NCI-H2196 (cell line): ENCODE results near the gene SLC39A13.

Source experiments
- DNase-seq: peaks from one replicate; lab custom pipeline; 2025; ENCODE audit not compliant: unreplicated experiment; lab: John Stamatoyannopoulos, UW

Gene SLC39A13

DNA sequence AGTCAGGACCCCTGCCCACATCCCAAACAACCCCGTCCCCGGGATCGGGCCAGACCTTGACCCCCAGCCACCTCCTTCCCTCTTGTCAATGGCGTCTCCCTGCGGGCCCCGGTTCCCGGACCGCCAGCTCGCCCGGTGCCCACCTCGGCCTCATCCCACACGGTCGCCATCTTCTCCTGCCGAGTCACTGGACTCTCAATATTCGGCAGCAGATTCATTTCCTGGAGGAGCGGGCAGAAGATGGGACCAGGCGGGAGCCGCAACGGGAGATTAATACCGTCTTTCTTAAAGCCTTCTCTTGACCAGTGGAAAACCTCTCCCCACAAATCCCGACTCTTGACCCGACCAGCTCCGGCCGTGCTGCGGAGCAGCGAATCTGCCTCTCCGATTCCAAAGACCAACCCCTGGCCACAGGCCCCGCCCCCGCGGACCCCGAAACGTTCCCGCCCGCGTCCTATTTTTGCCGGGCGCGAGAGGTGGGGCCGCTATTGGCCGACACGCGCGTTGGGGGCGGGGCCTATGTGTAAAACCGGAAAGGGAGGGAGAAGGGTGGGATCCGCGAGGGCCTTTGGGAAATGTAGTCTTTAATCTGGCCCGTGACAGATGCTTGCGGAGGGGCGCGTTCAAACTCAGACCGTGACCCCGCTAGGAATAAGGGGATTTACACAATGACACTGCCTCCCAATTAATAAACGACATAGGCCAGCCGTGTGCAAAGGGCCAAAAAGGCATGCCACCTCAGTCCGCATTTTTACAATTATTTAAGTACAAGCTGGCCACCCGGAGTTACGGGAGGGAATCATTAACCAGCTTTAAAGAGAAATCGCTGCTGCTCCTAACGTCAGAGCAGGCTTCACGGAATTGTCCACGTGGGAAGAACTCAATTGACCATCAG is 17.9 kb downstream of the SLC39A13 start, which contains the start of gene PSMC3:
PSMC3 (minus strand) TSS at position 378 of the 895 bp plus-strand sequence; CDS start at position 218, 160 bp downstream.
- DNase-seq, result peak; percentile 98

DNA sequence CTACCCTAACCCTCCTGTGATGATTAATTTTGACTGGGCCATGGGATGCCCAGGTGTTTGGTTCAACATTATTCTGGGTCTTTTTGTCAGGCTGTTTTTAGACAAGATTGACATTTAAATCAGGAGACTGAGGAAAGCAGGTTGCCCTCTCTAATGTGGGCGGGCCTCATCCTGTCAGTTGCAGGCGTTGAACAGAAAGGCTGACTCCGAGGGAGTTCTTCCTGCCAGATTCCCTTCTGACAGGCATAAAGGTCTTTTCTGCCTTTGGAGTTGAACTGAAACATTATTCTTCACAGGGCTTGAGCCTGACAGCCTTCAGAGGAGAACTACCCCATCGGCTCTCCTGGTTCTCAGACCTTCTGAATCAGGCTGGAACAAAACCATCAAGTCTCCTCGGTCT is 22.1 kb downstream of the SLC39A13 start:
- DNase-seq, result no peak

DNA sequence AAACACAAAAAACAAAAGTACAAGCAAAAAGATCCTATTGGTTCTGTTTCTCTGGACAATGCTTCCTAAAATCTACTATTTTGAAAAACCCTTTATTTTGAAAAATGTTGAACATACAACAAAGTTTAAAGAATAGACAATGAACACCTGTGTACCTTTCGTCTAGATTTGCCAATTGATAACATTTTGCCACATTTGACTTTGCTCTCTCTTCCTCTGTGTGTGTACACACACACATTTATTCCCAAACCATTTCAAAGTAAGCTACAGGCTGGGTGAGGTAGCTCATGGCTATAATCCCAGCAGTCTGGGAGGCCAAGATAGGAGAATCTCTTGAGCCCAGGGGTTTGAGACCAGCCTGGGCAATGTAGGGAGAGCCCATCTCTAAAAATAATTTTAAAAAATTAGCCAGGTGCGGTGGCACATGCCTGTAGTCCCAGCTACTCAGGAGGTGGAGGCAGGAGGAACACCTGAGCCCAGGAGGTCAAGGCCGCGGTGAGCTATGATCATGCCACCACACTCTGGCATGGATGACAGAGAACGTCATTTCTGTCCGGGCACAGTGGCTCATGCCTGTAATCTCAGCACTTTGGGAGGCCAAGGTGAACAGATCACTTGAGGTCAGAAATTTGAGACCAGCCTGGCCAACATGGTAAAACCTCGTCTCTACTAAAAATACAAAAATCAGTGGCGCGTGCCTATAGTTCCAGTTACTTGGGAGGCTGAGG is 23.1 kb downstream of the SLC39A13 start:
- DNase-seq, result no peak

DNA sequence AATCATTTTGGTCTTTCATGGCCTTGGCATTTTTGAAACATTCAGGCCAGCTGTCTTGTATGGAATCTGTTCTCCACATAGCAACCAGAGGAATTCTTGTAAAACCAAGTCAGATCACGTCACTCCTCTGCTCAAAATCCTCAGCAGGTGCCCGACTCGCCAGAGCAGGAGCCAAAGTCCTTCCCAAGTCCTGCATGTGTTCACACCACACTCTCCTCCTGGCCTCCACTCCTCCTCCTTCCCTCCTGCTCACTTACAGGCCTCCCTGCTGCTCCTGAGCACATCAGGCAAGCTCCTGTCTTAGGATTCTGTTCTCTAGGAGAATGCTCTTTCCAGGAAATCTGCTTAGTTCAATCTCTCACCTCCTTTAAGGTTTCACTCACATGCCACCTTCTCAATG is 24.8 kb downstream of the SLC39A13 start:
- DNase-seq, result no peak

DNA sequence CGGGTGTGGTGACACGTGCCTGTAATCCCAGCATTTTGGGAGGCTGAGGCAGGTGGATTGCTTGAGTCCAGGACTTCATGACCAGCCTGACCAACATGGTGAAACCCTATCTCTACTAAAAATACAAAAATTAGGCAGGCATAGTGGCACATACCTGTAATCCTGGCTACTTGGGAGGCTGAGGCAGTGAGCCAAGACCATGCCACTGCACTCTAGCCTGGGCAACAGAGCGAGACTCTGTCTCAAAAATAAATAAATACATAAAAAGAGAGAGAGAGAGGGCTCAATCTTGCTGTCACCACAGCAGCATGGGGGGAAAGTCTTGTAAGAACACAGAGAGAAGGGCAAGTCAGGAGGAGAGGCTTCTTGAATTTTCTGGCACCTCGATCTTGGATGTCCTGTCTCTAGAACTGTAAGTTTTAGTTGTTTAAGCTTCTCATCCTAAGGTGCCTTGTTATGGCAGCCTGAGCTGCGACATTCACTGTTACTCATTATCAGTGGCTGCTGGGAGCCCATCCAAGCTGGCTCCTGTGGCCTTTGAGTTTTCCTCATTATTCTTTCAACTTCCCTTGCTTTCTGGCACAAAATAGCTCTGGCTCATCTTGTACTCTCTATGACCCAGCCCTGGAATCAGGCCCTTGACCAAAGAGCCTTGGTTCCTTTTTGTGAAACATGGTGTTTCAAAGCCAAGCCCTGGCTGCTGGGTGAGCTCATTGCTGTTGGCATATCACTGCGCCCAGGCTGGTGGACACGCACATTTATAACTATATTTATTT is 25.8 kb downstream of the SLC39A13 start:
- DNase-seq, result peak; percentile 22

DNA sequence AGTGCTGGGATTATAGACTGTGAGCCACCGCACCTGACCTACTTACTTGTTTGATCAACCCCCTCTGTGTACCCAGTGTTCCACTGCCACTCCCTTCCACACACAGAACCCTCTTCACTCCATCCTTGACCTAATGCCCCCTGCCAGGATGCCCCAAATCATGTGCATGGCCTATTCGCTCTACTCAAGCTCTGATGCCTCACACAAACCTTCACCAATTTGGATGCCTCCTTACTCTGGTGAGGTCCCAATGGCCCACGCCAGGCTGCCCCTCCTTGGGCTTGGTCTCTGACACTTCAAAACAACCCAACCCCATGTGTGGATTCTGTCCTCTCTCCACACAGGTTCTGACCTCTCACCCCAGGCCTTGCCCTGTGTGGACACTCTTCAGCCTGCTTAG is 27.3 kb downstream of the SLC39A13 start:
- no peak for DNase-seq

DNA sequence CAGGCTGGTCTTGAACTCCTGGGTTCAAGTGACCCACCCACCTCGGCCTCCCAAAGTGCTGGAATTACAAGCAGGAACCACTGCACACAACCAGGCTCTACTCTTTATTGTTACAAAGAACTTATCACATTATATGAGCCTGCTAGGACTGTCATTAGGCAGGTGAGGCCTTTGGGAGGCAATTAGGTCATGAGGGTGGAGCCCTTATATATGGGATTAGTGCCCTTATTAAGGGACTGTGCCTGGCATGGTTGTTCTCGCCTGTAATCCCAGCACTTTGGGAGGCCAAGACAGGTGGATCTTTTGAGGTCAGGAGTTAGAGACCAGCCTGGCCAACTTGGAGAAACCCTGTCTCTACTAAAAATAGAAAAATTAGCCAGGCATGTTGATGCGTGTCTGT is 28.3 kb downstream of the SLC39A13 start:
- DNase-seq, result no peak

DNA sequence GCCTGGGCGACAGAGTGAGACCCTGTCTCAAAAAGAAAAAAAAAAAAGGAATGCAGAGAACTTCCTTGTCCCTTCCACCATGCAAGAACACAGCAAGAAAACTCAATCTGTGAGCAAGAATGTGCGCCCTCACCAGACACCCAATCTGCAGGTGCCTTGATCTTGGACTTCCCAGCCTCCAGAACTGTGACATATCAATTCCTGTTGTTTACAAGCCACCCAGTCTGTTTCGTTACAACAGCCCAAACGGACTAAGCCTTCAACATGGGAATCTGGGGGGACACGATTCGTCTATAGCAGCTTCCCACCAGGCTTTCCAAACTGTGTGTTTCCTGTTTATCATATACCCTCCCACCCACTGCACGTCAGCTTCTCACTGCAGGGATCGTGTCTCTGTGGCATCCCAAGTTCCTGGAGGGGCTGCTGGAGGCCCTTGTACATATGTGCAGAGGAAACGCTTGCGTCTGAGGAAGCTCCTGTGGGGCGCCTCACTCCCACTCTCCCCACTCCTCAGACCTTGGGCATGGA is 28.9 kb downstream of the SLC39A13 start:
- DNase-seq, result no peak

DNA sequence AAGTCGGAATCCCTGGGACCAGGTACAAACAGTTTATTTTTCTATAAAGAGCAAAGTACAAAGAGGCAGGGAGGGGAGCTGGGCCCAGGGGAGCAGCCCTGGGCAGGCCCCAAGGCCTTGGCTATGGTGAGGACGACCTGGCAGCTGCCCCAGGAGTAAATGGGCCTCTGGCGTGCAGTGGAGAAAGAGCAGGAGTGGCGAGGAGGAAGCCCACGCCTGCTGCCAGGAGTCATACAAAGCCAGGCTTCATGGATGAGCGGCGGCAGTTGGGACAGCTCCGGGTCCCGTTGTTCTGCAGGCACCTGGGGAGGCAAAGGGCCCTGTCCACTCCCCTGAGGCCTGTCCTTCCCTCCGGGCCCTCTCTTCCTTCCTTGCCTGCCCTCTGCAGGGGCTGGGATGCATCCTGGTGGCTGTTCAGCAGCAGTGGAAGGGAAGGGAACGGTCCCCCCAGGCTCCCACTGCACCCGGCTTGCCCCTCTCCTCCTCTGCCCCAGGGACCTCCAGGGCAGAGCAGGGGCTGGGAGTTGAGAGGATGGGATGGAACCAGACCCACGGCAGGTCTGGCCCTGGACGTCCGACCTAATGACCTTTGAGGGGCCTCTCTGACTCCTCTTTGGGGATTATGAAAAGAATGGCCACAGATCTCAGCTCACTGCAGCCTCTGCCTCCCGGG is 29.5 kb downstream of the SLC39A13 start:
- peak; percentile 25 for DNase-seq

DNA sequence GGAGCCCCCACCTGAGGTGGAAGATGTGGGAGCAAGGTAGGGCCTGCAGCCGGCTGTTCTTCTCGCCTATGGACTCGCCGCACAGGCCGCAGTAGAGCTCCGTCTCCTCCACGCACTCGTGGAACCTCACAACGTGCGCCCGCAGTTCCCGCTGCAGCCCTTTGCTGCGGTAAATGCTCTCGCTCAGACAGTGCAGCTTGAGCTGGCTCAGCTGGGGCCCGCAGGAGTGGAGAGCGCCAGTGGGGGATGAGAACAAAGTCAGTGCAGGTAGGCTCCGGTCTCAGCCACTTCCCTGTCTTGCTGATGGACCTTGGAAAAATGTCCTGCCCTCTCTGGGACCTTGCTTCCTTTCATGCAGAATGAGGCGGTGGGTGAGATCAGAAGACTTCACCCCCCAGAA is 30.3 kb downstream of the SLC39A13 start:
- no peak for DNase-seq

DNA sequence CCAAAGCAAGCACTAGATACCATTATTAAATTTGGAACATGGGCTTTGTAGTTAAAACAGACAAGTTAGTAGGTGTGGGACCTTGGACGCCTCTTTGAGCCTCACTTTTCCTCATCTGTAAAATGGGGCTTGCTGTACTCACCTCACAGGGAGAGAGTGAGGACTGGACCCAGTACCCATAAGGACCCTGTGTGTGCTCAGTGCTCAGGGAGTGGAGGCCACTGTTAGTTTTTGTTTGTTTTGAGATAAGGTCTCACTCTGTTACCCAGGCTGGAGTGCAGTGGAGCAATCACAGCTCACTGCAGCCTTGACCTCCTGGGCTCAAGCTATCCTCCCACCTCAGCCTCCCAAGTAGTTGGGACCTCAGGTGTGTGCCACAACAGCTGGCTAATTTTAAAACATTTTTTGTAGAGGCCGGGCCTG is 31.7 kb downstream of the SLC39A13 start:
- no peak for DNase-seq

DNA sequence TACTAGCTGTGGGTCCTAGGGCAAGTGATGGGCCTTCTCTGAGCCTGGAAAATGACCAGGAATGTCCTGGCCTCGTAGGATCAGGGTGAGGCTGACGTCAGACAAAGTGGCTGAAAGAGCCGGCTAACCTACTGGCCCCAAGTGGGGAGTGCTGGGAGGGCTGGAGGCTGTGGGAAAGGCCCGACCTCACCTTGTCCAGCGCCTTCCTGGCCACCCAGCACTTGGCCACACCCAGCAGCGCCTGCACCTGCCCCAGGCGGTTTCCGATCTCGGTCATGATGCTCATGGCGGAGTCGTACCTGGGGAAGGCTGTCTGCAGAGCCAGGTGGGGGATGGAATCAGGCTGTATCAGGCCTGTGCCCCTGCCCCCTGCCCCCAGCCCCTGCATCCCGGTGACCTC is 33.0 kb downstream of the SLC39A13 start:
- no peak for DNase-seq

DNA sequence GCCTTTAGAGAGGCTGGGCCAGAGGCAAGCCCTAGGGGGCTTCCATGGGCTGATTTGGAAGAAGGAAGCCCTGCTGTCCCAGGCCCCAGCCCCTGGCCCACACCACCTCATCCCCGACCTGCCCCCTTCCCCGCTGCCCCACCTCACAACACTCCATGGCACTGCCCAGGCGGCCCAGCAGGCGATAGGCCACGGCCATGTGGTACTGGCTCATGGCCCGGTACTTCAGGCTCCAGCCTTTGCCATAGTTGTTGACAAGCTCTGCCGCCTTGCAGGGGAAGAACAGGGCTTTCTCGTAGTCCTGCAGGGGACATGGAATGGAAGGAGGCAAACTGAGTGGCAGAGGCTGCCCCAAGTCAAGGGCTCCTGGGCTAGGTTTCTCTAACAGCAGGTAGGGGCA is 34.1 kb downstream of the SLC39A13 start:
- DNase-seq, result no peak

DNA sequence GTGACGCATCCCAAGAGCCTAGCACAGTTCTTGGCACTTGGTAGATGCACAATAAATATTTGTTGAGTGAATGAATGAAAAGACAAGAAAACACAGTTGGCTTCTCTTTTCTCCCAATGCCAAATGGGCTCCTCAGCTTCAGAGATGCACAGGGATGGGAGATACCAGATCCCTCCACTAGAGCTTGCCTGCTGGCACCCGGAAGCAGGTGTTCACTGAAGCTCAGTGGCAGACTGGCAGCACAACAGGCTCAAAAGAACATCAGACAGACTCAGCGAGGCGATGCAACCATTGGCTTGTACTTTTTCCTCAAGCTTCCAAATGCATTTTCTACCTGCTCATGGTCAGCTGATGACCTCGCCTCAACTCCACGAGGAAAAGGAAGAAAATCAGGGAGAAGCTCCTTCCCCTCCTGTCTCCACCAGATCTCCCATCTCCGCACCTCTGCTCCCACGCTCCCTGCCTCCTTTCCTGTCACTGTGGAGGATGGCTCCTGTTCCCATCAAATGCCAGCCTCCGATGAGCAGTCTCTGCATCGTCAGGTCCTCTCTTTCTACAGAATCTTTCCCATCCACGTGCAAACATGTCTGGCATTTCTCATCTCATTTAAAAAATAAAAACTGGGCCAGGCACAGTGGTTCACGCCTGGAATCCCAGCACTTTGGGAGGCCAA is 34.8 kb downstream of the SLC39A13 start:
- DNase-seq, result peak; percentile 69

DNA sequence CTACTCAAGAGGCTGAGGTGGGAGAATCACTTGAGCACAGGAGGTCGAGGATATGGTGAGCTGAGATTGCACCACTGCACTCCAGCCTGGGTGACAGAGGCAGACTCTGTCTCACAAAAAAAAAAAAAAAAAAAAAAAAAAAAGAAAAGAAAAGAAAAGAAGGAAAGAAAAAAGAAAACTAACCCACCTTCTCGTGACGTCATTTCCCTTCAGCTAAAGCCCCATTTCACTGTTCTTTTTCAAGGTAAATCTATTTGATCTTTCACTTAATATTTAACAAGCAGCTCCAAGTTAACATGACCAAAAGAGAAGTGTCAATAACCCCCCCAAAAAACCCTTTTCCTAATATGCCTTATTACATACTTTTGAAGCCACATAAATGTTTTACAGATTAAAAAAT is 35.4 kb downstream of the SLC39A13 start:
- DNase-seq, result no peak

DNA sequence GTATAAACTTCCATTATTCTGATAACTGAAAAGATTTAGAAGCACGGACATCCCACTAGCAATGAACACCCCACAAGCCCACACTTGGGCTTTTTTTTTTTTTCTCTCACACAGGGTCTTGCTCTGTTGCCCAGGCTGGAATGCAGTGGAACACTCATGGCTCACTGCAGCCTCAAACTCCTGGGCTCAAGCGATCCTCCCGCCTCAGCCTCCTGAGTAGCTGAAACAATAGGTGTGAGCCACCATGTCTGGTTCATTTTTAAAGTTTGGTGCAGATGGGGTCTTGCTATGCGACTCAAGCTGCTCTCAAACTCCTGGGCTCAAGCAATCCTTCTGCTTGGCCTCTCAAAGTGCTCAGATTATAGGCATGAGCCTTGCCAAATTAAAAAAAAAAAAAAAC is 37.5 kb downstream of the SLC39A13 start:
- DNase-seq, result no peak

DNA sequence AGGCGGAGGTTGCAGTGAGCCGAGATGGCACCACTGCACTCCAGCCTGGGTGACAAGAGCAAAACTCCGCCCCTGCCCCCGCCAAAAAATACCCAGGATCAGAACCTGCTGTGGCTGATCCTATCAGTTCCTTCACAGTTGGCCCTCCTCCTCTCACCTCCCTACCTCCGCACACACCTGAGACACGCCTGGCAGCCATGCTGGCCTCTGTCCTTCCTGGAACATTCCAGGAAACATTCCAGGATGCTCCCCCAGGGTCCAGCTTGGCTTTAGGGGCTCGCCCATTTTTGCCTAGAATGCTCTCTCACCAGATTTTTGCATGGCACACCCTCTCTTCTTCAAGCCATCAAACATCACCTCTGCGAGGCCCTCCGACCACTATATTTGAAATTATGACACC is 38.4 kb downstream of the SLC39A13 start:
- DNase-seq, result no peak

DNA sequence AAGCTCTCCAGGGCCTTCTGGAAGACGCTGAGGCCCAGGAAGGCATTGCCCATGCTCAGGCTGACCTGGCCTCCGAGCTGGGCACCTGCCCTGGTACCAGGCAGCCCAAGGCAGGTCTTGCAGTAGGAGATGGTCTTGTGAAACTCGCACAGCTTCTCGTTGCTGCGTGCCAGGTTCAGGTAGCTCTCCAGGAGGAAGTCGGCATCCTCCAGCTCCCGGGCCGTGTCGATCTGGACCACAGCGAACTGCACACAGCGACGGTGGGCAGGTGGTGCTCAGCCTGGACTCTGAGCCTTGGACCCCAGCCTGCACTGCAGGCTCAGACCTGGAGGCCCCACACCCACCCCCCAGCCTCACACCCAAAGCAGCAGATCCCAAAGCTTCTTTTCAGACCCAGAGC is 39.5 kb downstream of the SLC39A13 start:
- DNase-seq, result no peak

DNA sequence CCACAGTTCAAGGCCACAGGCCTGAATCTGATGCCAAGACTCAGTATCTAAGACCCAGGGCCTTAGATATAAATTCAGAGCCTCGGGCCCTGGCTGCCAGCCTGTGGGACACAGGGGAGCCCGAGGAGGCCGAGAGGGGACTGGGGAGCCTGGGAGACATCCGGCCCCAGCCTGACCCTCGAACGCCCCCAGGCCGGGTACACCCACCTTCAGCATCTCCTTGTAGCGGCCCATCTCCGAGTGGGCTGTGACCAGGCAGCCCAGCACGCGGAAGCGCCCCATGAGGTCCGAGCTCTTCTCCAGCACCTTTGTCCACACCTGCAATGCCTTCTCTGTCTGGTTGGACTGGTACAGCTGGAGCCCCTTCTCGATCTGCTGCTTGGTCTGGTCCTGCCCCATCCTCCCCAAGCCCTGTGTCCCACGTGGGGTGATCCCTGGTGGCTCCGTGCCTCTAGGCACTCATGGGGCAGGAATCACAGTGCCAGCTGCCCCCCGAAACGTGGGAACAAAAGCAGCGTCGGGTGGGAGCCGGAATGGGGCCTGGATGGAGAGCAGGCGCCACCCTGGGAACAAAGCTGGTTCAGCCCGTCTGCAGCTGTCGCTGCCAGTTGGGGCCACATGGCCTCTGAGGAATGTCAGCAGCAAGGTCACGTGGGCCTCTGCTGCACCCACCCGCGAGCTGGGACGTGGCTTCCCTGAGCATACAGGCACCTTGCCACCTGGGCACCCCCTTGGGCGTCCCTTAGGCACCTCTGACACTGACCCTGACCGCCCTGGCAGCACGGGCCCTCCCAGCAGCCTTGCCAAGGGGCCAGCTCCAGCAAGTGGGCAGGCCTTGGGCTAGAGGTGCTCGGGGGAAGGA is 40.4 kb downstream of the SLC39A13 start, which contains the start of gene RAPSN:
RAPSN (minus strand) TSS at position 571 of the 862 bp plus-strand sequence; CDS start at position 399, 172 bp downstream.
- no peak for DNase-seq
